GM21723 (cell line): ENCODE measurements around the gene GMDS.

Experiments used
- ATAC-seq: cut with Tn5 transposase; IDR thresholded peaks from one replicate; pipeline ENCODE4 v1.9.1; 2021; ENCODE audit warnings: mild to moderate bottlenecking, moderate library complexity; ENCODE audit not compliant: unreplicated experiment

The GMDS gene

GRCh38 chr6:1820165-1820564, 425.2 kb downstream of the GMDS start:
- ATAC-seq: no peak

- no peak for ATAC-seq
Measured at GRCh38 chr6:1819007-1819406, 426.4 kb downstream of the GMDS start.

DNA sequence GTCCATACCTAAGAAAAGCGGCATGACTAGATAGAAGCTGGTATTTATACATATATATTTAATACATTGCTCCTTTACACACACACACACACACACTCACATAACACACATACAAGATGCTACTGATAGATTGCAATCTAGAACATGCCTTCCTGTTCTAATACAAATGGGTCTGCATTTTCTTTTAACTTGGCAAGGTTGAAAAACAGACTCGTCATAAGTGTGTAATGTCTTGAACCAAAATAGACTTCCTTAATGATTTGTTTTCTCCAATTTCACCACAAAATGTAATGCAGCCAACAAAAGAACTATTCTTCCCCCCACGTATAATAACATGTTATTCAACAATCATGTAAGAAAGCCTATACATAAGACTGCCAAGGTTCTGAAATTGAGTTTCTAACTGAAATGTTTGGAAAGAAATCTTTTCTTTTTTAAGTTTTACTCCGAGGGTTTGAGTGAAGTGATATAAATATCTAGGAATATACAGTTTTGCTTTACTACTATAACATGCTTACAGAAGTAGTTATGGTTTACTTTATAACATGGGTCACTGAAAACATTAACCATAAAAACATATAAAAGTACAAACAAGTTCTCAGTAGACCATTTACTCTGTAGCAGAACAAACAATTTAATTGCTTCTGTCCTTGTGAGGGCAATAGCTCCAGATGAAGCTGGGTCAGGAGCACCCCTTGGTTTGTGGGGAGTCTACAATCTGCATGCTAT, 428.2 kb downstream of the GMDS start:
- no peak for ATAC-seq

GRCh38 chr6:1815827-1816452, 429.5 kb downstream of the GMDS start:
- ATAC-seq: no peak

DNA sequence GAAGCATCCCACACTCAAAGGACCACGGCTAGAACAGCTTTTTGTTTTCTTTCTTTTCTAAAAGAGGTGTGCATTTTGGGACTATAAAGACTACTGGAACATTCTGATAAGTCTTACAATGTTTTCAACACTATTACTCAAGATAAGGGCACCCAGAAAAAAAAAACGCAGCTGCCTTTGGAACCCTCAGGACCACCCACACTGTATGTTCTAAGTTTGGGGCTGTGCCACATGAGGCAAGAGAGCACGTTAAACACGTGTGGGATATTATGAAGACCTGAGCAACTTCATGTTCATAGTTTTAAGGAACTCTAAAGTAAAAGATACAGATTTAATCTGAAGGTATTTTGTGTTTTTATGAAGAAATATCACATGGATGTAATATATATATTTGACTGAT, 431.1 kb downstream of the GMDS start:
- ATAC-seq: no peak

DNA sequence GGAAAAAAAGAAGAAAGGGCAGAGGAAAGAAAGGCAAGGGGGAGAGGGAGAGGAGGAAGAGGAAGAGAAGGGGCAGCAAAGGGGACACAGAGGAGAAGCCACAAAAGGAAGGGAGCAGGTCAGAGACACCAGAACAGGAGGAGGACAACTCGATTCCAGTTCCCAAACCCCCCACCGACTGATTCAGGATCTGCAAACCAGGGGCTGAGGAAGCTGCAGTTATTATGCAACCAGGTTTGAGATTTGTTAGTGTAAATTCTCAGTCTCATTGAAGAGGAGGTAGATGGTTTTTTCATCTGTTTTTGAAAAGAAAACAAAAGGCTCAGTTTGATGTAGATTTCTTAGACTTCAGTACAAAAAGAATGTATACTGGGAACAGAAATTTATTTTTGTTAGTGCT, 432.9 kb downstream of the GMDS start:
- no peak for ATAC-seq

DNA sequence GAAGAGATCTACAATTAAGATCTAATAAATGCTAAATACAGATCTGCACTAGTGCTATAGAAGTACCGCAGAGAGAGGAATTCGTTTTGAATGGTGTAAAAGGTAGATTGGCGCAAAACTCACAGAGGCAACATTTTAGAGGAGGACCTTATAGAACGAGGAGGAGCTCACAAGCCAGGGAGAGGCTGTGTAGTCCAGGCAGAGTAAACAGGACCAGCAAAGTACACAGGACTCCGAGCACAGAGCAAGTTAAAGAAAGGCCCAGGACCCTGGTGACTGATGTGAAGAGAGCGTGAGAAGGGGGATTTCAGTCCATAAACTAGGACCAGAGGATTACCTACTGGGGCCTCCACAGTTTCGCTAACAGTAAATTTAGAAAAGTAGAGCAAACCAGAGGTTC, 433.4 kb downstream of the GMDS start:
- ATAC-seq: no peak

DNA sequence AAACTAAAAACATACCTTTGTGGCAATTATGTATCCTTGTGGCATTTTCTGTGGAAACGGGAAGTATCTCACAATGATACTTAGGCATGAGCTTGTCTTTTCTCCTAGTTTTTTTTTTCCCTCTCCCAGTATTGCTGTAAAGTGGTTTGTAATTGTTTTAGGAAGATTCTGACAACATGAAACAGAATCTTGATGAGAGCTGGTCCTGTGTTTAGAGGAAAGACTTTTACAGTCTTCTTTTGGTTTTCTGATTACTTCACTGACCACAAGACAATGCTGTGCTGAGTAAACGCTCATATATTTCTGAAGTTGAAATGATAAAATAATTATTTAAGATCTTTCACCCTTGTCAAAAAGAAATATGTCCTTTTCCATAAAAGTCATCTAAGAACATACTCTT, 434.5 kb downstream of the GMDS start:
- no peak for ATAC-seq

- no peak for ATAC-seq
Measured at GRCh38 chr6:1809291-1809988, 436.0 kb downstream of the GMDS start.

DNA sequence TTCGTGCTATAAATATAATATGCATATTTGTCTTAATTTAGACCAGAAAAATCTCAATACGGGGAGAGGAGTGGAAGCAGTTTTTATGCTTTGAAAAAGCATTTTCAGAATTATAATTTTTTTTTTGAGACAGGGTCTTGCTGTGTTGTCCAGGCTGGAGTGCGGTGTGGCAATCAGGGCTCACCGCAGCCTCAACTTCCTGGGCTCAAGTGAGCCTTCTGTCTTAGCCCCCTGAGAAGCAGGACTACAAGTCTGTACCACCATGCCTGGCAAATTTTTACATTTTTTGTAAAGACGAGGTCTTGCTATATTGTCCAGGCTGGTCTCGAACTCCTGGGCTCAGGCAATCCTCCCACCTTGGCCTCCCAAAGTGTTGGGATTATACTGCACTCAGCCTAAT, 438.5 kb downstream of the GMDS start:
- ATAC-seq: no peak

GRCh38 chr6:1802491-1803395, 442.7 kb downstream of the GMDS start:
- no peak for ATAC-seq

- no peak for ATAC-seq
Measured at GRCh38 chr6:1801401-1801800, 444.0 kb downstream of the GMDS start.

DNA sequence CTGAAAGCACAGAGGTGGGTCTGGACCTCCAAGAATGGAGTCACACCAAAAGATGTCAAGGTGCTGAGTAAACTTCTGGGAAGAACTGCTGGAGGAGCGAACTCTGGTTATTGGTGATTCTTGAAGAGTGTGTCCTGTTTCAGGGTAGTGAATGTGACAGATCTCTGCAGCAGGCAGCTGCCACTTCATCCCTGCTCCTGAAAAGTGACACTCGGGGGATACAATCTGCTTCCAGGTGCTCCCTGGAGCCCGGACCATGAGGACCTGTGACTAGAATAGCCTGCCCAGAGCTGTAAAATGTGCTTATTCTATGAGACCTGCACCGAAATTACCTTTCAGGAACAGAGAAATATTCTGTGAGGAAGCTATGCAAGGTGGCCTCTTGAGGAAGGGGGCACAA, 444.6 kb downstream of the GMDS start:
- no peak for ATAC-seq

GRCh38 chr6:1798965-1799325, 446.5 kb downstream of the GMDS start:
- no peak for ATAC-seq

- ATAC-seq: no peak
Measured at GRCh38 chr6:1798303-1798964, 447.0 kb downstream of the GMDS start.

DNA sequence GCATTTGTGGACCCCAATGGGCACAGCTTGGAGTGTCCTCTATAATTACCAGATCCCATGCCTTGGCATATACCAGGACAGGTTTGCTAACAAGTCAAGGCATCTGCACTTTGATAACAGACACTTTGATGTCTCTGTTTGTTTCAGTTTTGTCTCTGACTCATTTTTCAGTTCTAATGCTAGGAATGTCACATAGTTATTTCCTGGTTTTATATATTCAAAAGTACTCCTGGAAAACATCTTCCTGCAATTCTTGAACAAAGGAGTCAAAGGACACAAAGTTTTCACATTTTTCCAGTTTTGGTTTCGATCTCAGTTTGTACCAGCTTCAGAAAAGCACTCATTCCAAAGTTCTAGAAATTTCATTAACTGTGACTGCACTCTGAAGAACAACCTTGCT, 447.6 kb downstream of the GMDS start:
- peak; percentile 29 for ATAC-seq

- ATAC-seq: peak; percentile 88
Measured at GRCh38 chr6:1796706-1797529, 448.5 kb downstream of the GMDS start.

DNA sequence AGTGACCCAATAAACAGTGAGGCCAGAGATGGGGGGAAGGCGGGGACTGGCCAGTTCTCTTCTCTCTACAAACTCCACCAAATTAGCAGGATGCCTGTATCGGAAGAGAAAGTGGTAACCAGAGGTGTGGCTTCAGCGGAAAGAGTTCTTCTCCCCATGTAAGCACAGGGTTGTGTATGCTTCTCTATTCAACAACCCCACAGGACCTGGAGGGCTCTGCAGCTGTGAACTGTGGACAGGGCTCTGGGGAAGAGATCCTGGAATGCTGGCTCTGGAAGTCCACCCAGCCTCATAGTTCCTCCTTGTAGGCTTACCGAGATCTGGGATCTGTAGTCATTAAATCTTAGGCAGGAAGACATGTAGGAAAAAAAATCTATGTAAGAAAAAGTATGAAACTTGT, 449.5 kb downstream of the GMDS start:
- ATAC-seq: no peak

- peak; percentile 40 for ATAC-seq
Measured at GRCh38 chr6:1792989-1793388, 452.4 kb downstream of the GMDS start.

GRCh38 chr6:1790684-1791083, 454.7 kb downstream of the GMDS start:
- ATAC-seq: no peak
